Activated CD4-positive, alpha-beta T cell treated with anti-CD3 and anti-CD28 coated beads, Interleukin-2, amount 10 ng/mL, durations not matched to agents 24 days and 14 days (primary cell): Measurements from ENCODE around the gene TMEM123. TPM values are rescaled to one million over a fixed set of nuclear protein-coding genes. Genes with fewer than 3 reads are reported as not detected.
A peak's percentile ranks its signal among the peaks of the same experiment; 100 is the strongest.
"Not testable (repeated sequence)": the region's sequence is repeated elsewhere in the genome, so short reads cannot be mapped to it uniquely, and the experiment has no call there.

Experiments used
- DNase-seq: peaks from one replicate; pipeline ENCODE4 v3.0.0; 2022
- H3K27ac Mint-ChIP-seq: one replicate; pipeline ENCODE4 v1.8.0; 2022; ENCODE audit warnings: mild to moderate bottlenecking, mixed read lengths
- H3K27me3 Mint-ChIP-seq: one replicate; pipeline ENCODE4 v1.8.0; 2022; ENCODE audit warnings: mixed read lengths
- H3K36me3 Mint-ChIP-seq: one replicate; pipeline ENCODE4 v1.8.0; 2022; ENCODE audit warnings: low read depth, mild to moderate bottlenecking, mixed read lengths
- H3K4me1 Mint-ChIP-seq: one replicate; pipeline ENCODE4 v1.8.0; 2021; ENCODE audit warnings: mixed read lengths
- H3K4me3 Mint-ChIP-seq: one replicate; pipeline ENCODE4 v1.8.0; 2022; ENCODE audit warnings: mild to moderate bottlenecking, moderate library complexity, mixed read lengths
- H3K9me3 Mint-ChIP-seq: one replicate; pipeline ENCODE4 v1.8.0; 2021; ENCODE audit warnings: mixed read lengths
- intact Hi-C: fragments of 100-400 bp; cut with micrococcal nuclease; formaldehyde crosslinking; loops from one replicate; pipeline ENCODE4 v1.15.1; 2023
- total RNA-seq: library from RNA; stranded (reverse); gene quantifications from 2 replicates; pipeline ENCODE4 v1.2.3, GENCODE V29; 2022

The TMEM123 gene
- total RNA-seq, 1 donor from 2014 or later, result 243 TPM

- Mint-ChIP-seq H3K27ac (no peak overlapping the region), H3K36me3 (peaks cover 78% of the 10 kb centered on the region), H3K27me3 (no peaks in the 10 kb centered on the region), H3K4me1 (peaks cover 54% of the 10 kb centered on the region), H3K4me3 (no peak overlapping the region), H3K9me3 (peaks cover 10% of the 10 kb centered on the region)
- no peak for DNase-seq
- intact Hi-C loops, result no loop called here
These were observed 16.9 kb downstream of the TMEM123 start for GRCh38 chr11:102435688-102436087.

GRCh38 chr11:102433571-102433970 is 19.0 kb downstream of the TMEM123 start:
- peaks cover 54% of the 10 kb centered on the region for H3K4me1 Mint-ChIP-seq
- peaks cover 82% of the 10 kb centered on the region for H3K36me3 Mint-ChIP-seq
- not testable (repeated sequence) for DNase-seq, H3K27me3 Mint-ChIP-seq, H3K4me3 Mint-ChIP-seq
- intact Hi-C loops, result loop anchor here (5.0 kb wide), 1 partner anchor 36 kb away; no protein-coding TSS in a partner anchor
- H3K9me3 Mint-ChIP-seq, result peaks cover 10% of the 10 kb centered on the region
- H3K27ac Mint-ChIP-seq, result peak overlapping the region; percentile 25

- H3K4me1 Mint-ChIP-seq, result peaks cover 49% of the 10 kb centered on the region
- DNase-seq, H3K27me3 Mint-ChIP-seq, H3K4me3 Mint-ChIP-seq, H3K27ac Mint-ChIP-seq: not testable (repeated sequence)
- peaks cover 76% of the 10 kb centered on the region for H3K36me3 Mint-ChIP-seq
- H3K9me3 Mint-ChIP-seq, result peaks cover 10% of the 10 kb centered on the region
- intact Hi-C loops, result loop anchor here (5.0 kb wide), 1 partner anchor 35 kb away; no protein-coding TSS in a partner anchor
These were observed 20.0 kb downstream of the TMEM123 start for GRCh38 chr11:102432560-102432959.

- intact Hi-C loops, result loop anchor here (2.0 to 5.0 kb wide), 2 partner anchors 19 to 34 kb away; no protein-coding TSS in a partner anchor
- no peak for DNase-seq
- peak overlapping the region; percentile 12 for H3K27ac Mint-ChIP-seq
- H3K36me3 Mint-ChIP-seq, result peaks cover 73% of the 10 kb centered on the region
- peaks cover 46% of the 10 kb centered on the region for H3K4me1 Mint-ChIP-seq
- H3K27me3 Mint-ChIP-seq, result no peaks in the 10 kb centered on the region
- no peak overlapping the region for H3K4me3 Mint-ChIP-seq
- peaks cover 10% of the 10 kb centered on the region for H3K9me3 Mint-ChIP-seq
These were observed 21.2 kb downstream of the TMEM123 start for GRCh38 chr11:102431404-102431803.

- Mint-ChIP-seq H3K4me1 (peaks cover 52% of the 10 kb centered on the region), H3K27ac (peak overlapping the region; percentile 87), H3K4me3 (peak overlapping the region; percentile 38), H3K9me3 (peaks cover 10% of the 10 kb centered on the region), H3K36me3 (peaks cover 71% of the 10 kb centered on the region), H3K27me3 (no peaks in the 10 kb centered on the region)
- DNase-seq, result no peak
- intact Hi-C loops, result loop anchor here (1.0 to 5.0 kb wide), 3 partner anchors 11 to 33 kb away; no protein-coding TSS in a partner anchor
These were observed 22.3 kb downstream of the TMEM123 start for GRCh38 chr11:102430158-102430836.

GRCh38 chr11:102429691-102430090 is 22.9 kb downstream of the TMEM123 start:
- no peak overlapping the region for H3K4me3 Mint-ChIP-seq
- H3K9me3 Mint-ChIP-seq, result peaks cover 10% of the 10 kb centered on the region
- no peaks in the 10 kb centered on the region for H3K27me3 Mint-ChIP-seq
- H3K27ac Mint-ChIP-seq, result peak overlapping the region; percentile 87
- peaks cover 56% of the 10 kb centered on the region for H3K4me1 Mint-ChIP-seq
- intact Hi-C loops, result loop anchor here (1.0 to 5.0 kb wide), 3 partner anchors 10 to 32 kb away; no protein-coding TSS in a partner anchor
- H3K36me3 Mint-ChIP-seq, result peaks cover 74% of the 10 kb centered on the region
- DNase-seq, result no peak

- H3K27me3 Mint-ChIP-seq, result no peaks in the 10 kb centered on the region
- peaks cover 71% of the 10 kb centered on the region for H3K36me3 Mint-ChIP-seq
- peak overlapping the region; percentile 51 for H3K27ac Mint-ChIP-seq
- H3K4me1 Mint-ChIP-seq, result peaks cover 57% of the 10 kb centered on the region
- DNase-seq, result no peak
- peaks cover 6% of the 10 kb centered on the region for H3K9me3 Mint-ChIP-seq
- H3K4me3 Mint-ChIP-seq, result no peak overlapping the region
- intact Hi-C loops, result no loop called here
These were observed 23.3 kb downstream of the TMEM123 start for GRCh38 chr11:102429226-102429625.

- intact Hi-C loops, result no loop called here
- Mint-ChIP-seq H3K4me1 (peaks cover 58% of the 10 kb centered on the region), H3K36me3 (peaks cover 66% of the 10 kb centered on the region), H3K27me3 (no peaks in the 10 kb centered on the region), H3K27ac (peak overlapping the region; percentile 40), H3K4me3 (no peak overlapping the region), H3K9me3 (peaks cover 6% of the 10 kb centered on the region)
- no peak for DNase-seq
These were observed 23.9 kb downstream of the TMEM123 start for GRCh38 chr11:102428696-102429095.

- DNase-seq, result no peak
- Mint-ChIP-seq H3K4me1 (peaks cover 68% of the 10 kb centered on the region), H3K27me3 (no peaks in the 10 kb centered on the region), H3K9me3 (peaks cover 3% of the 10 kb centered on the region), H3K27ac (peak overlapping the region; percentile 74), H3K4me3 (no peak overlapping the region), H3K36me3 (peaks cover 59% of the 10 kb centered on the region)
- intact Hi-C loops, result no loop called here
These were observed 25.5 kb downstream of the TMEM123 start for GRCh38 chr11:102427068-102427467.

GRCh38 chr11:102426570-102426969 is 26.0 kb downstream of the TMEM123 start:
- no peak for DNase-seq
- intact Hi-C loops, result no loop called here
- Mint-ChIP-seq H3K4me3 (no peak overlapping the region), H3K27ac (no peak overlapping the region), H3K4me1 (peaks cover 68% of the 10 kb centered on the region), H3K27me3 (no peaks in the 10 kb centered on the region), H3K36me3 (peaks cover 55% of the 10 kb centered on the region), H3K9me3 (no peaks in the 10 kb centered on the region)

GRCh38 chr11:102426000-102426399 is 26.6 kb downstream of the TMEM123 start:
- peaks cover 56% of the 10 kb centered on the region for H3K36me3 Mint-ChIP-seq
- H3K27ac Mint-ChIP-seq, result no peak overlapping the region
- H3K27me3 Mint-ChIP-seq, result no peaks in the 10 kb centered on the region
- DNase-seq, result no peak
- H3K4me1 Mint-ChIP-seq, result peaks cover 67% of the 10 kb centered on the region
- H3K9me3 Mint-ChIP-seq, result no peaks in the 10 kb centered on the region
- intact Hi-C loops, result no loop called here
- H3K4me3 Mint-ChIP-seq, result no peak overlapping the region

GRCh38 chr11:102423936-102424335 is 28.6 kb downstream of the TMEM123 start:
- Mint-ChIP-seq H3K4me1 (peaks cover 62% of the 10 kb centered on the region), H3K27ac (no peak overlapping the region), H3K4me3 (no peak overlapping the region), H3K27me3 (no peaks in the 10 kb centered on the region), H3K9me3 (no peaks in the 10 kb centered on the region), H3K36me3 (peaks cover 52% of the 10 kb centered on the region)
- intact Hi-C loops, result no loop called here
- DNase-seq, result no peak

- intact Hi-C loops, result no loop called here
- peaks cover 2% of the 10 kb centered on the region for H3K9me3 Mint-ChIP-seq
- H3K4me3 Mint-ChIP-seq, result no peak overlapping the region
- peaks cover 63% of the 10 kb centered on the region for H3K4me1 Mint-ChIP-seq
- no peak for DNase-seq
- H3K27me3 Mint-ChIP-seq, result no peaks in the 10 kb centered on the region
- H3K27ac Mint-ChIP-seq, result peak overlapping the region; percentile 62
- peaks cover 55% of the 10 kb centered on the region for H3K36me3 Mint-ChIP-seq
These were observed 29.5 kb downstream of the TMEM123 start for GRCh38 chr11:102422817-102423712.

GRCh38 chr11:102421261-102421660 is 31.3 kb downstream of the TMEM123 start:
- intact Hi-C loops, result no loop called here
- DNase-seq, result no peak
- H3K4me3 Mint-ChIP-seq, result no peak overlapping the region
- H3K36me3 Mint-ChIP-seq, result peaks cover 60% of the 10 kb centered on the region
- no peak overlapping the region for H3K27ac Mint-ChIP-seq
- peaks cover 12% of the 10 kb centered on the region for H3K9me3 Mint-ChIP-seq
- peaks cover 74% of the 10 kb centered on the region for H3K4me1 Mint-ChIP-seq
- no peaks in the 10 kb centered on the region for H3K27me3 Mint-ChIP-seq
